HepG2 (cell line): ENCODE measurements around the gene NDUFB10. TPM values are rescaled to one million over a fixed set of nuclear protein-coding genes. Genes with fewer than 3 reads are reported as not detected.

Experiments
- GFI1 ChIP-seq: sonication (generic); formaldehyde crosslinking; IDR thresholded peaks from 2 replicates; pipeline ENCODE4 v1.5.0; 2020; ENCODE audit warnings: missing genetic modification reagents, mild to moderate bottlenecking, borderline replicate concordance
- HES4 ChIP-seq: sonication (generic); formaldehyde crosslinking; IDR thresholded peaks from 2 replicates; pipeline ENCODE4 v1.9.0; 2021; ENCODE audit warnings: mild to moderate bottlenecking, missing genetic modification reagents, borderline replicate concordance
- IKZF4 ChIP-seq: sonication (generic); formaldehyde crosslinking; IDR thresholded peaks from 2 replicates; pipeline ENCODE4 v1.5.1; 2020; ENCODE audit warnings: borderline replicate concordance, mild to moderate bottlenecking, low read depth, missing genetic modification reagents; ENCODE audit errors: not compliant biosample characterization
- IRF2 ChIP-seq: IDR thresholded peaks from 2 replicates; pipeline ENCODE4 v1.6.1; 2018; ENCODE audit warnings: missing genetic modification reagents, missing compliant biosample characterization
- KLF16 ChIP-seq, 2 experiments: sonication (generic) in 1 of 2; formaldehyde crosslinking in 1 of 2; IDR thresholded peaks; 2 replicates each; pipeline versions ENCODE4 v1.6.1 to v1.8.0; 2016 to 2023; ENCODE audit warnings: missing genetic modification reagents in 2 of 2, missing compliant biosample characterization in 1 of 2
- NAIF1 ChIP-seq: sonication (generic); formaldehyde crosslinking; IDR thresholded peaks from 2 replicates; pipeline ENCODE4 v1.5.0; 2020; ENCODE audit warnings: mild to moderate bottlenecking, missing genetic modification reagents, borderline replicate concordance
- NFATC3 ChIP-seq: sonication (generic); formaldehyde crosslinking; IDR thresholded peaks from 2 replicates; pipeline ENCODE4 v1.5.1; 2020; ENCODE audit warnings: mild to moderate bottlenecking, missing genetic modification reagents
- NFKBIZ ChIP-seq: IDR thresholded peaks from 2 replicates; pipeline ENCODE4 v1.6.1; 2018; ENCODE audit warnings: missing genetic modification reagents, missing compliant biosample characterization
- NR2F6 ChIP-seq, 2 experiments: IDR thresholded peaks; 2 replicates each; pipeline ENCODE4 v1.6.1; 2016; ENCODE audit warnings: antibody characterized with exemption in 1 of 2, mild to moderate bottlenecking in 1 of 2
- POLR2G ChIP-seq: fragments of 200-400 bp; formaldehyde crosslinking; IDR thresholded peaks from 2 replicates; pipeline ENCODE4 v1.6.1; 2018; ENCODE audit warnings: mild to moderate bottlenecking, low read depth, low read length, moderate library complexity
- SUZ12 ChIP-seq: fragments of 150-350 bp; IDR thresholded peaks from 2 replicates; pipeline ENCODE4 v1.6.1; 2014; ENCODE audit warnings: low read depth, low read length
- TCF7L2 ChIP-seq: IDR thresholded peaks from 2 replicates; pipeline ENCODE4 v1.6.1; 2011; ENCODE audit warnings: mild to moderate bottlenecking, low read depth, low read length, moderate library complexity
- TGIF2 ChIP-seq: IDR thresholded peaks from 2 replicates; pipeline ENCODE4 v1.6.1; 2016; ENCODE audit warnings: control low read depth, missing compliant biosample characterization
- THAP7 ChIP-seq: sonication (generic); formaldehyde crosslinking; IDR thresholded peaks from 2 replicates; pipeline ENCODE4 v1.8.1; 2023; ENCODE audit warnings: mild to moderate bottlenecking, missing genetic modification reagents
- XRCC5 ChIP-seq: fragments of 200-400 bp; formaldehyde crosslinking; optimal IDR thresholded peaks from 2 replicates; pipeline ENCODE3; 2017; ENCODE audit warnings: mild to moderate bottlenecking, low read length
- ZBTB3 ChIP-seq: sonication (generic); formaldehyde crosslinking; IDR thresholded peaks from 2 replicates; pipeline ENCODE4 v1.4.0; 2020; ENCODE audit warnings: low read depth, mild to moderate bottlenecking, moderate library complexity, missing genetic modification reagents, borderline replicate concordance
- ZBTB43 ChIP-seq: sonication (generic); formaldehyde crosslinking; conservative IDR thresholded peaks from 2 replicates; pipeline ENCODE4 v1.4.0; 2020; ENCODE audit warnings: missing genetic modification reagents
- ZFAT ChIP-seq: sonication (generic); formaldehyde crosslinking; conservative IDR thresholded peaks from 2 replicates; pipeline ENCODE4 v1.8.1; 2023; ENCODE audit warnings: missing genetic modification reagents, inconsistent platforms
- ZFP1 ChIP-seq: IDR thresholded peaks from 2 replicates; pipeline ENCODE4 v1.6.1; 2016
- ZKSCAN8 ChIP-seq: IDR thresholded peaks from 2 replicates; pipeline ENCODE4 v1.6.1; 2016; ENCODE audit warnings: borderline replicate concordance, missing genetic modification reagents, missing compliant biosample characterization
- ZMYM3 ChIP-seq: sonication (generic); formaldehyde crosslinking; IDR thresholded peaks from 2 replicates; pipeline ENCODE4 v1.5.1; 2020; ENCODE audit warnings: mild to moderate bottlenecking, missing genetic modification reagents
- ZNF367 ChIP-seq: sonication (generic); formaldehyde crosslinking; IDR thresholded peaks from 2 replicates; pipeline ENCODE4 v1.4.0; 2020; ENCODE audit warnings: missing genetic modification reagents, borderline replicate concordance
- ZNF468 ChIP-seq: sonication (generic); formaldehyde crosslinking; IDR thresholded peaks from 2 replicates; pipeline ENCODE4 v1.8.0; 2022; ENCODE audit warnings: mild to moderate bottlenecking, moderate library complexity, missing genetic modification reagents
- ZNF501 ChIP-seq: sonication (generic); formaldehyde crosslinking; IDR thresholded peaks from 2 replicates; pipeline ENCODE4 v1.5.1; 2020; ENCODE audit warnings: mild to moderate bottlenecking, moderate library complexity, missing genetic modification reagents
- ZNF749 ChIP-seq: sonication (generic); formaldehyde crosslinking; IDR thresholded peaks from 2 replicates; pipeline ENCODE4 v1.8.0; 2022; ENCODE audit warnings: mild to moderate bottlenecking, missing genetic modification reagents, moderate library complexity, borderline replicate concordance
- ZNF773 ChIP-seq: sonication (generic); formaldehyde crosslinking; IDR thresholded peaks from 2 replicates; pipeline ENCODE4 v1.4.0; 2020; ENCODE audit warnings: missing genetic modification reagents, borderline replicate concordance
- ZSCAN20 ChIP-seq: sonication (generic); formaldehyde crosslinking; IDR thresholded peaks from 2 replicates; pipeline ENCODE4 v1.4.0; 2020; ENCODE audit warnings: missing genetic modification reagents, mild to moderate bottlenecking, borderline replicate concordance
- polyA plus RNA-seq, 8 experiments: library from polyadenylated mRNA; depleted of rRNA in 3 of 8; stranded (reverse) in 7 of 8; unstranded in 1 of 8; fragments of >200 nt; fragmentation: Illumina TruSeq in 4 of 8; extraction: Trizol in 4 of 8; gene quantifications; 2 replicates each; pipeline versions ENCODE4 v1.2.1 to v1.2.3, GENCODE V29; 2011 to 2016; ENCODE audit warnings: low read depth in 4 of 8, missing spikeins in 1 of 8, mixed read lengths in 1 of 8; ENCODE audit not compliant: insufficient read depth in 1 of 8
- total RNA-seq, 5 experiments: library from RNA; depleted of rRNA; stranded (reverse); fragments of >200 nt; fragmentation: Illumina TruSeq; extraction: Trizol; gene quantifications; 2 replicates each; pipeline ENCODE4 v1.2.3, GENCODE V29; 2016; ENCODE audit warnings: low read depth in 1 of 5
- TF ChIP-seq, protein P1 (sequence below): sonication (generic); formaldehyde crosslinking; conservative IDR thresholded peaks from 2 replicates; pipeline ENCODE4 v1.8.1; 2023; ENCODE audit warnings: missing genetic modification reagents

The NDUFB10 gene
- total and polyA plus RNA-seq, 2 of the 13 experiments (the other 11 are each of a cell fraction or from before 2014, with no cell fraction given) = 68.6 to 157 TPM

DNA sequence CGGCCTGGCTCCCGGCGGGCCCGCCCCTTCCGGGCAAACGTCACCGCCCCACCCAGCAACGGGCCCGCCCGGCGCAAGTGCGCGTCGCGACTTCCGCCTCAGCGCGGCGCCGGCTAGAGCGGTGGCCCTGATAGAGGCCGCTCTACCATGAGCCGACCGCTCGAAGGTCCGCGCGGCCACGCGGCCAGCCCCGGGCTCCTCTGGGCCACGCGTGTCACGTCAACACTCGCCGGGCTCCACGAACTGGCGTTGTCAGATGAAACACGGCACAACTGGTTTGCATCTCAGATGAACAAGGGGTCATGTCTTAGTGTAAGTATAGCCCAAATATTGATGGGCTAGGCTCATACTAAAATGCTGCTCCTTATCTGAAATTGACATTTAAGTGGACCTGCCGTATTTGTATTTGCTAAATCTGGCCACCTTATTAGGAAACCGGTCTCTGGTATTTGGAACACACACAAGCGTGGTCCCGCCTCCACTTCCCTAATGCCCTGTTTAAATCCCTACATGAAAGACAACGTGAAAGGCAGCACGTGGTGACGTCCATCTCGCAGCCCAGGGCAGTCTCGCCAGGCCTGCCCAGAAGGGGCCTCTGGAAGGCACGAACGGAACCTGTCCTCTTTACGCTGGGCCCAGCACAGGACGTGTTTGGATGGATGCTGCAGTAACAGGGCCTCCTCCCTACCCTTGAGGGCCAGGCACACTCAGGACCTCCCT is 50.6 kb downstream of the NDUFB10 start, which contains the start of gene ZNF598 (continued):
- TF ChIP-seq, protein P1, sequence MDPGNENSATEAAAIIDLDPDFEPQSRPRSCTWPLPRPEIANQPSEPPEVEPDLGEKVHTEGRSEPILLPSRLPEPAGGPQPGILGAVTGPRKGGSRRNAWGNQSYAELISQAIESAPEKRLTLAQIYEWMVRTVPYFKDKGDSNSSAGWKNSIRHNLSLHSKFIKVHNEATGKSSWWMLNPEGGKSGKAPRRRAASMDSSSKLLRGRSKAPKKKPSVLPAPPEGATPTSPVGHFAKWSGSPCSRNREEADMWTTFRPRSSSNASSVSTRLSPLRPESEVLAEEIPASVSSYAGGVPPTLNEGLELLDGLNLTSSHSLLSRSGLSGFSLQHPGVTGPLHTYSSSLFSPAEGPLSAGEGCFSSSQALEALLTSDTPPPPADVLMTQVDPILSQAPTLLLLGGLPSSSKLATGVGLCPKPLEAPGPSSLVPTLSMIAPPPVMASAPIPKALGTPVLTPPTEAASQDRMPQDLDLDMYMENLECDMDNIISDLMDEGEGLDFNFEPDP (CRISPR knock-in tag) = peak; percentile 62; the same call in 1 of the 2 replicates
- TF ChIP-seq IRF2 (CRISPR knock-in tag) (0 out of 2 replicates have a peak, but pooled peaks have one; percentile 41), TCF7L2 (no peak), ZFP1 (CRISPR knock-in tag) (no peak), TGIF2 (CRISPR knock-in tag) (peak; percentile 67; the same call in 1 of the 2 replicates), XRCC5 (no peak), NAIF1 (no peak), ZNF749 (CRISPR knock-in tag) (no peak), ZMYM3 (CRISPR knock-in tag) (peak; percentile 39; the same call in 1 of the 2 replicates), ZNF367 (CRISPR knock-in tag) (no peak), NFATC3 (CRISPR knock-in tag) (0 out of 2 replicates have a peak, but pooled peaks have one; percentile 66), THAP7 (no peak), ZFAT (CRISPR knock-in tag) (no peak), HES4 (CRISPR knock-in tag) (no peak; the same call in 1 of the 2 replicates), KLF16 (CRISPR knock-in tag; IDR thresholded peaks at IDR 0.05) (no peak; a peak in 1 of 4 replicates), ZBTB43 (CRISPR knock-in tag) (0 out of 2 replicates have a peak, but pooled peaks have one; percentile 16), NFKBIZ (CRISPR knock-in tag) (peak; percentile 69; the same call in 1 of the 2 replicates), ZNF773 (CRISPR knock-in tag) (no peak), ZNF501 (CRISPR knock-in tag) (peak; percentile 62), NR2F6 (IDR thresholded peaks at IDR 0.05) (no peak), NR2F6 (CRISPR knock-in tag; IDR thresholded peaks at IDR 0.05) (peak; percentile 7; the same call in 1 of the 2 replicates), ZNF468 (CRISPR knock-in tag) (no peak), ZBTB3 (CRISPR knock-in tag) (no peak), IKZF4 (no peak), ZSCAN20 (CRISPR knock-in tag) (no peak), GFI1 (CRISPR knock-in tag) (no peak; the same call in 1 of the 2 replicates), ZKSCAN8 (no peak; the same call in 1 of the 2 replicates), SUZ12 (no peak), POLR2G (peak; percentile 84)
